ACC112 (cell line): ENCODE data around the gene ECE1.

Experiments
- H2AFZ ChIP-seq: fragments of 200-600 bp; sonication (generic); one replicate; pipeline ENCODE4 v1.6.0; 2017; ENCODE audit warnings: antibody characterized with exemption, low read length; ENCODE audit not compliant: unreplicated experiment
- H3K27ac ChIP-seq: fragments of 200-600 bp; sonication (generic); 2 replicates; pipeline ENCODE4 v1.5.1; 2014; ENCODE audit warnings: low read depth, mild to moderate bottlenecking, antibody characterized with exemption, low read length, moderate library complexity
- H3K27me3 ChIP-seq: fragments of 200-600 bp; sonication (generic); 2 replicates; pipeline ENCODE4 v1.6.1; 2014; ENCODE audit warnings: mild to moderate bottlenecking, antibody characterized with exemption, low read length, moderate library complexity, mixed read lengths; ENCODE audit not compliant: insufficient read depth
- H3K36me3 ChIP-seq: fragments of 200-600 bp; sonication (generic); 2 replicates; pipeline ENCODE4 v1.6.1; 2016; ENCODE audit warnings: mild to moderate bottlenecking, antibody characterized with exemption, low read length, moderate library complexity, mixed read lengths; ENCODE audit not compliant: insufficient read depth
- H3K4me1 ChIP-seq: fragments of 200-600 bp; sonication (generic); one replicate; pipeline ENCODE4 v1.6.1; 2016; ENCODE audit warnings: low read length, mixed read lengths; ENCODE audit not compliant: insufficient read depth, unreplicated experiment, control insufficient read depth
- H3K4me3 ChIP-seq: fragments of 200-600 bp; sonication (generic); 2 replicates; pipeline ENCODE4 v1.5.1; 2014; ENCODE audit warnings: mild to moderate bottlenecking, low read depth, low read length
- H3K79me2 ChIP-seq: fragments of 200-600 bp; sonication (generic); one replicate; pipeline ENCODE4 v1.6.0; 2016; ENCODE audit warnings: low read length; ENCODE audit not compliant: control insufficient read depth, unreplicated experiment, insufficient read depth

The ECE1 gene

DNA sequence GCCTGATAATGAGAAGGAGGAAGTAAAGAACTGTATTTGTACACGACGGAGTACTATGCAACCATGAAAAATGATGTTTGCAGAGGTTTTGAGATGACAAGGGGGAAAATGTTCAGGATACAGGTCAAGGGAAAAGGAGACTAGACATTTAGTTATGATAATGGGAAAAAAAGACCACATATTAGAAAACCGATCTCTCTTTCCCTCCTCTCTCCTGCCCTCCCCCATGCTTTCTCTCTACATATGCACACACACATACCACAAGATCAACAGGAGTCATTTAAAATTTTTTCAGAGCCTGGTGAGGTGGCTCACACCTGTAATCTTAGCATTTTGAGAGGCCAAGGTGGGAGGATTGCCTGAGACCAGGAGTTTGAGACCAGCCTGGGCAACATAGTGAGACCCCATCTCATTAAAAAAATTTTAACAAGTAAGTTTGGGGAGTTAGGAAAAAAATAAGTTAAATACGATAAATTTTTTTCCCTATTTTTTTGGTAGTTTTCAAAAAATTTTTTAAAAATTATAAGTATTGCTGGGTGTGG, 44.5 kb downstream of the ECE1 start:
- H3K79me2 ChIP-seq, result no peaks in the 10 kb centered on the region
- H3K27me3 ChIP-seq, result no peaks in the 10 kb centered on the region
- no peak overlapping the region for H3K27ac ChIP-seq

DNA sequence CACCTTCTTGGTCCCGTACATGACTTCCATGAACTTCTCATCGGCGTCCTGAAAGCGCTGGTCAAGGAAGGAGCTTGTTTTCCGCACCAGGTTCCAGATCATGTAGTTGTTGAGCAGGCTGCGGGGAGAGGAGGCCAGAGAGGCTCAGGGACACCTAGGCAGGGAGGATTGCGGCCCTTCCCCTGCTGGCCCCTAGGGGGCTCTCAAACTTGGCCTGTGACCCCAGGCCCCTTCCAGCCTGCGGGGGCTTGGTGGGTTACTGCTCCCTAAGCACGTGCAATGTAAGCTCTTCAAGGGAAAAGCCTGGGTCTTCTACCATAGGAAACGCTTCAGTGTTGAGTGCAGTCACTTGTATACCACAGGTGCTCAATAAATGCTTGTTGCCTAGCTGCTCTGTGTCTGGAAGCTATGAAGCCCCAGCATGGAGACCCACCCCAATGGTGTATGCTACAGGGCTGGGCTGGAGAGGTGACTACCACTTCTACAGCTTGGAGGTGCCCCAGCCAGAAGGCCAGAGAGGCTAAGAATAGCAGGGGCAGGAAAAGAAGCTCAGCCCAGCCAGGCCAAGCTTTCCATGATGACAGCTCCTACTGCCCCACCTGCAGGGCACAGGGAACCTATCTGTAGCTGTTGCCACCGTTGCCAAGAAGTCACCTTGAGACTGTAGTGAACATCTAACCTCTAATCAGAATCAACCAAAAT, 45.1 kb downstream of the ECE1 start:
- Histone ChIP-seq H3K79me2 (no peaks in the 10 kb centered on the region), H3K36me3 (peaks cover 14% of the 10 kb centered on the region; the same call in 1 of the 2 replicates), H2AFZ (no peak overlapping the region)

More for the DNA sequence above, 44.5 kb downstream of the ECE1 start:
- Histone ChIP-seq H3K4me3 (no peak overlapping the region), H2AFZ (no peak overlapping the region), H3K4me1 (no peaks in the 10 kb centered on the region), H3K36me3 (peaks cover 14% of the 10 kb centered on the region; the same call in 1 of the 2 replicates)

DNA sequence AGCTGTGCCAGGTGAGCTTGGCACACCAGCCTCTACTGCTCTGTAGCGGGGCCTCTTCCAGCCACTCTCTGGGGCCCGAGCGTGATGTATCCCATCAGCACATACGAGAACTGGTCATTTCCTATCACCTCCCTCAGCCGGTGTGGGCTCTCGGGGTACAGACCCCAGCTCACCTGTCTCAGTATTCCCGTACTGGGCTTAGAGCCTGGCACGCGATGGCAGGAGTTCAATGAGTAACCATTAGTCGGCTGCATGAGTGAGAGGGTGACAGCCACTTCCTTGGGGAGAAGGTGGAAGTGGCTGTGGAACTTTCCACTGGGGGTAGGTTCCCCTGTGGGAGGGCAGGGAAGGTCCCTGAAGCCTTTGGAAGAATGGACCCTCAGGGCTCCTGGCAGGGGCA, 46.1 kb downstream of the ECE1 start:
- no peaks in the 10 kb centered on the region for H3K4me1 ChIP-seq

More for the DNA sequence above, 45.1 kb downstream of the ECE1 start:
- Histone ChIP-seq H3K27me3 (no peaks in the 10 kb centered on the region), H3K27ac (no peak overlapping the region), H3K4me1 (no peaks in the 10 kb centered on the region), H3K4me3 (no peak overlapping the region)

DNA sequence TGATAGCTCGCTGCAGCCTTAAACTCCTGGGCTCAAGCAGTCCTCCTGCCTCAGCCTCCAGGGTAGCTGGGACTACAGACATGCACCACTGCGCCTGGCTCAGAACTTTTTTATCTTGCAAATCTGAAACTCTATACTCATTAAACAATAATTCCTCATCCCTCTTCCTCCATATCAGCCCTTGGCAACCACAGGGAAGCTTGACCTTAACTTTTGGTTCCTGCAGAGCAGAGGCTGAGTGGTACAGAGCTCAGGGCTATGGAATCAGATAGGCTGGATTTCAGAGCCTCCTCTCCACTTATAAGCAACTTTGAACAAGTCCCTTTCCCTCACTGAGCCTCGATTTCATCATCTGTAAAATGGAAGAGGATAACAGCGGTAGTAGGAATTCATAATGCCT, 47.4 kb downstream of the ECE1 start:
- no peak overlapping the region for H2AFZ ChIP-seq
- H3K79me2 ChIP-seq, result no peaks in the 10 kb centered on the region
- no peak overlapping the region for H3K27ac ChIP-seq
- H3K36me3 ChIP-seq, result peaks cover 14% of the 10 kb centered on the region; the same call in 1 of the 2 replicates
- H3K27me3 ChIP-seq, result no peaks in the 10 kb centered on the region
- H3K4me1 ChIP-seq, result no peaks in the 10 kb centered on the region
- H3K4me3 ChIP-seq, result no peak overlapping the region

More for the DNA sequence above, 46.1 kb downstream of the ECE1 start:
- no peak overlapping the region for H3K4me3 ChIP-seq
- peaks cover 14% of the 10 kb centered on the region; the same call in 1 of the 2 replicates for H3K36me3 ChIP-seq
- H3K27me3 ChIP-seq, result no peaks in the 10 kb centered on the region
- no peak overlapping the region for H2AFZ ChIP-seq
- no peaks in the 10 kb centered on the region for H3K79me2 ChIP-seq
- H3K27ac ChIP-seq, result no peak overlapping the region

DNA sequence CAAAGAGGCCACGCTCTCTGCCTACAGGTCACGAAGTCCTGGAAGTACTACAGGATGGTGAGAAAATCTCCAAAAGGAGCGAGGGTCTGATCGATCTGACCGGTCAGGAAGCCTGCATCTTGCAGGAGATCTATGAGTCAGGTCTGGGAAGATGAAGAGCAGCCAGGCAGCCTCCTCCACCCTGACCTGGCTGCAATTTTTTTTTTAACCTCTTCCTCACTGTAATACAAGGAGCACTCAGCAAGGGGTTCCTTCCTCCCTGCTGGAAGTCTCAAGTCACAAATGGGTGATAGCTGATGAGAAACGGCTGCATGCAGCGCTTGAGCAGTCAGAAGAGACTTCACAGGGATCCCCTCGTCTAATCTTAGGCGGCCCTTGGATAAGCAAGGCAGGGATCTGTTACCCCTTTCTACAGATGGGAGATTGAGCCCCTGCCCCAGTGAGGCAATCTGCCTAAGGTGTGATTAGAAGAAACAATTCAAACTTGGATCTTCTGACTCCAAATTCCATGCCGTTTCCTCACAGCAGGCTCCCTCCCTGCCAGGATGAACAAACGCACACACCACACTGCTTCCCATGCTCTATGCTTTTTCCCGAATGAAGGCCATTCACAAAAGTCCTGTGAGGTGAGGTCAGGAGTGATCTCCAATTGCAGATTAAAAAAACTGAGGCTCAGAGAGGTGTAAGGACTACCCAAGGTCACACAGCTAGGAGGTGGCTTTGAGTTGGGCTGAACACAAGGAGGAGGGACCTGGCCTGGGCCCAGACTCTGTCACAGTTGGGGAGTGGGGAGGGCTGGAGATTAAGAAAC, 48.3 kb downstream of the ECE1 start:
- Histone ChIP-seq H3K27ac (no peak overlapping the region), H3K36me3 (peaks cover 17% of the 10 kb centered on the region; the same call in 1 of the 2 replicates)

DNA sequence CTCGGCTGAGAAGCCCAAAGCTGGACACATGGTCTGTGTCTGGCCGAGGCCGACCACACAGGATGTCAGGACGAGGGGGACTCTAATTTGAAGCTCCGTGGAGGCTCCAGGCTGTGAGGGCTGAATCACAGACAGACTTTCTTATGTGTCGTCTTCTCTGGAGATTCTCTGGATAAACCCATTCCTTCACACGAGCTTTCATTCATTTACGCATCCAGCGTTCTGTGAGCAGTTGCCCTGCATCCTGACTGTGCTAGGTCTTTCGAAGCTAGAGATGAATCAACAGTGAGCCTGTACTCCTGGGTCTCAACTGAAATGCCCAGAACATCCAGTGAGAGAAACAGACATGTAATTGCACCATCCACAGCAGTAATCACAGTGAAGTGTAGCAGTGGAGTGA, 49.6 kb downstream of the ECE1 start:
- Histone ChIP-seq H3K4me3 (no peak overlapping the region), H3K27me3 (no peaks in the 10 kb centered on the region), H3K36me3 (peaks cover 15% of the 10 kb centered on the region; the same call in 1 of the 2 replicates), H3K4me1 (no peaks in the 10 kb centered on the region), H3K27ac (no peak overlapping the region), H3K79me2 (no peaks in the 10 kb centered on the region), H2AFZ (no peak overlapping the region)

More for the DNA sequence above, 48.3 kb downstream of the ECE1 start:
- no peak overlapping the region for H2AFZ ChIP-seq
- H3K4me1 ChIP-seq, result no peaks in the 10 kb centered on the region
- no peaks in the 10 kb centered on the region for H3K79me2 ChIP-seq
- H3K27me3 ChIP-seq, result no peaks in the 10 kb centered on the region
- H3K4me3 ChIP-seq, result no peak overlapping the region

DNA sequence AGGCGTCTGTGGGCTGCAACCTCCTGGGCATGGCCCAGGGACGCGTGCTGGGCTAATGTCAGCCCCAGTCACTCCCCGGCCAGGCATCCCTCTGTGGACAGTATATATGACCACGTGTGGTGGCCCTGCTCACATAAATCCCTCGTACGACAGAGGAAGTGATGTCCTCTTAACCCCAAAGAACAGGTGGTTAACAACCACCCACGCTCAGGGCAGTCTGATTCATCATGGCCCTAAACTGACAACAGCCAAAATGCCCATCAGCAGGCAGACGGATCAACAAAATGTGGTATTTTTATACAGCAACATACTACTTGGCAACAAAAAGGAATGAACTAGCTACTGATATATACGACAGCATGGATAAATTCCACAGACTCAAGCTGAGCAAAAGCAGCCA, 51.0 kb downstream of the ECE1 start:
- Histone ChIP-seq H3K27me3 (no peaks in the 10 kb centered on the region), H2AFZ (no peak overlapping the region), H3K27ac (no peak overlapping the region), H3K4me3 (no peak overlapping the region), H3K4me1 (no peaks in the 10 kb centered on the region), H3K79me2 (no peaks in the 10 kb centered on the region), H3K36me3 (peaks cover 12% of the 10 kb centered on the region; the same call in 1 of the 2 replicates)

DNA sequence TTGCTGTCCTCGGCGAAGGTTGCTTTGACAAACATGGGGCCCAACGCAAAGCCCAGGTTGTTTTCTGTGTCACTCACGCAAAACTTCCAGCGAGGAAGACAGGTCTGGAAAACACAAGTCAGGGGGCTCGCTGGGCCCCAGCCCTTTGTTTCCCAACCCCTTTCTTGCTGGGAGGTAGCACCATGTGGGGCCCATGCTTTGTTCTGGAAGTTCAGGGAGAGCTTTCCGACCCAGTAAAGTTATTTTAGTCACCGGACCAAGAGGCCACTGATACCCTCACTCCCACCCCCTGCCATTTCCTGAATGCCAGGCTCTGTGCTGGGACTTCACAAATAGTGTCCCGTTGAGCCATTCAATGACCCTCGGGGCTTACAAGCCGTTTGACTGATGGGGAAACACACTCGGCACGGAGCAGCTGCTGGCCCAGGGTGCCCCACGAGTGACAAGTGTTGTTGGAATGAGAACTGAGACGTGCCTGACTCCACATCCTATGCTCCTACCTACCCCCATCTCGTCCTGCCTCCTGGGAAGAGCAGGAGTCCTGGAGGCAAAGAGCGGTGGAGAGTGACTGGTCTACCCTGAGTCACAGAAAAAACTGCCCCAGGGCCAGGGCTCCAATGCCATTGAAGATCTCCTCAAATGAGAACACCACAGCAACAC, 52.0 kb downstream of the ECE1 start:
- Histone ChIP-seq H2AFZ (no peak overlapping the region), H3K79me2 (no peaks in the 10 kb centered on the region), H3K27me3 (no peaks in the 10 kb centered on the region), H3K4me3 (no peak overlapping the region), H3K27ac (no peak overlapping the region), H3K4me1 (no peaks in the 10 kb centered on the region), H3K36me3 (peaks cover 10% of the 10 kb centered on the region; the same call in 1 of the 2 replicates)

DNA sequence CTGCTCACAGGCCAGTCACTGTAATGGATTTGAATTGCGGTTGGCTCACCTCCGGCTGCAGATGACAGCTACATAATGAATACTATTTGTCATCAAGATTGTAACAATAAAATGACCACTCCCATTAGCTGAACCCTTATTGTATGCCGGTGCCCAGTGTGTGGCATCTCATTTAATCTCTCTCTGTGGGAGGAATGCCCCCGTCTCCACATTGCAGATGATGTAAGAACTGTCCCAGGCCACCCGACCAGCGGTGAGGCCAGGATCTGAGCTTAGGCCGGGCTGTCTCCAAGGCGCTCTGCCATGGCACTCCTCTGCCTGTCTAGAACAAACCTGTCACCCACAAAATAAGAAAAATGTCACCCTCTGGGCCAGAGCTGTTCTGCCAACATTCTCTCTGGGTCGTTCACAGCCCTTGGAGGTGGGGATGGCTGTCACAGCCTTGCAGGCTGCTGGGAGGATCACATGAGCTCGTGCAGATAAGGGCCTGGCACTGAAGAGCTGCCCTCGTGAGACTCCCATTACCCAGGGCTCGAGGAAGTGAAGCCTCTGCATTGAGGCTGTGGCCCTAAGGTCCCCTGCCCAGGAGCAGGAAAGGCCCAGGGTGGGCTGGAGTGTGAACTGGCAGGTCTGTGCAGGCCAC, 52.7 kb downstream of the ECE1 start:
- no peaks in the 10 kb centered on the region for H3K4me1 ChIP-seq
- H3K27ac ChIP-seq, result no peak overlapping the region
- no peaks in the 10 kb centered on the region for H3K79me2 ChIP-seq
- peaks cover 10% of the 10 kb centered on the region; the same call in 1 of the 2 replicates for H3K36me3 ChIP-seq
- H3K4me3 ChIP-seq, result no peak overlapping the region
- H3K27me3 ChIP-seq, result no peaks in the 10 kb centered on the region
- H2AFZ ChIP-seq, result no peak overlapping the region

DNA sequence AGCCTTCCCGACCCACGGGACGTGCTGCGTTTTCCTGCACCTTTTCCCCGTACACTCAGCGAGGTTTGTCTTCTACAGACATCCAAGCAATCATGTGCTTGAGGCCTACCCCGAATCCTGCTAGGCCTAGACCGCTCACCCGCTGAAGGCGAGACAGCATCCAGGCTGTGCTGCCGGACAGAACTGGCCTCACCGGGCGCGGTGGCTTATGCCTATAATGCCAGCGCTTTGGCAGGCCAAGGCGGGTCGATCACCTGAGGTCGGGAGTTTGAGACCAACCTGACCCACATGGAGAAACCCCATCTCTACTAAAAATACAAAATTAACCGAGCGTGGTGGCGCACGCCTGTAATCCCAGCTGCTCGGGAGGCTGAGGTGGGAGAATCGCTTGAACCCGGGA, 54.1 kb downstream of the ECE1 start:
- Histone ChIP-seq H3K36me3 (peaks cover 10% of the 10 kb centered on the region; the same call in 1 of the 2 replicates), H3K79me2 (no peaks in the 10 kb centered on the region), H2AFZ (no peak overlapping the region), H3K27me3 (no peaks in the 10 kb centered on the region), H3K4me1 (no peaks in the 10 kb centered on the region), H3K27ac (no peak overlapping the region), H3K4me3 (no peak overlapping the region)
